ENCODE measurements around the gene LDLRAP1. TPM values are rescaled to one million over a fixed set of nuclear protein-coding genes. Genes with fewer than 3 reads are reported as not detected.

The LDLRAP1 gene
- polyA plus RNA-seq, 1 experiment = 12.4 TPM

DNA sequence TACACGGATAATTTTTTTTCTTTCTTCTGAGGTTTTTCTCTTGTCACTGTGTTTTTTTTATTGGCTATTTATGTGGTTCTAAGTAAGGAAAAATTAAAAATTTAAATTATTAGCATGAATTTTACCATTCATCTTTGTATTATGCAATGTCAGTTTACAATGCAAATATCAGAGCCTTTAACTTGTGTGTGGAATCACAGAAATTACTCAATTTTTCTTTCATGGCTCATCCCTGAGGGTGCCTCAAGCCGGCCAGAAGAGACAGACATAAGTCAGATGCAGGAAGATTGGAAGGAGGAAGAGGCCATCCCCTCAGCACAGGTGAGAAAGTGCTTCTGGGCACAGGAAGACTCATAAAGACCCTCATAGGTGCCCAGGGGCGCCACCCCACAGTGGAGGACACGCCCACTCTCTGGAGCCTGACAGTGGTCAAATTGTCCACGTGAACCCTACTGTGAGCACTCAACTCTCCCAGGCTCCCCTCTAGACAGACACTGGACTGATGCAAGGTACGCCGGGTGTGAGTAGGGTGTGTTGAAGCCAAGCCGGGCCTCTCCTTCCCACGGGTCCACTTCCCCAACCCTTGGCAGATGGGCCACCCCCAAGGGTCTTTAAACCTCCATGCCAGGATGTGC, 9.5 kb upstream of the LDLRAP1 start:
- no peak overlapping the region for H3K27ac ChIP-seq (ENCODE audit: low read depth, low read length)
- H3K9me3 ChIP-seq (ENCODE audit: control insufficient read depth, insufficient read depth, low read length) = peaks cover 8% of the 10 kb centered on the region; the same call in 1 of the 2 replicates
- ChIA-PET POLR2A (interaction anchor here (0.7 kb wide), 1 partner anchor 161 kb away, joined by 7 read pairs; no protein-coding TSS in a partner anchor), CTCF (no interaction called here)
- no peak for DNase-seq (ENCODE audit: low read depth, low spot score)
- TF ChIP-seq, protein P1, sequence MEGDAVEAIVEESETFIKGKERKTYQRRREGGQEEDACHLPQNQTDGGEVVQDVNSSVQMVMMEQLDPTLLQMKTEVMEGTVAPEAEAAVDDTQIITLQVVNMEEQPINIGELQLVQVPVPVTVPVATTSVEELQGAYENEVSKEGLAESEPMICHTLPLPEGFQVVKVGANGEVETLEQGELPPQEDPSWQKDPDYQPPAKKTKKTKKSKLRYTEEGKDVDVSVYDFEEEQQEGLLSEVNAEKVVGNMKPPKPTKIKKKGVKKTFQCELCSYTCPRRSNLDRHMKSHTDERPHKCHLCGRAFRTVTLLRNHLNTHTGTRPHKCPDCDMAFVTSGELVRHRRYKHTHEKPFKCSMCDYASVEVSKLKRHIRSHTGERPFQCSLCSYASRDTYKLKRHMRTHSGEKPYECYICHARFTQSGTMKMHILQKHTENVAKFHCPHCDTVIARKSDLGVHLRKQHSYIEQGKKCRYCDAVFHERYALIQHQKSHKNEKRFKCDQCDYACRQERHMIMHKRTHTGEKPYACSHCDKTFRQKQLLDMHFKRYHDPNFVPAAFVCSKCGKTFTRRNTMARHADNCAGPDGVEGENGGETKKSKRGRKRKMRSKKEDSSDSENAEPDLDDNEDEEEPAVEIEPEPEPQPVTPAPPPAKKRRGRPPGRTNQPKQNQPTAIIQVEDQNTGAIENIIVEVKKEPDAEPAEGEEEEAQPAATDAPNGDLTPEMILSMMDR (IDR thresholded peaks at IDR 0.05; ENCODE audit: low read depth, low read length) = no peak
- peaks cover 28% of the 10 kb centered on the region for H3K27me3 ChIP-seq (ENCODE audit: control insufficient read depth, insufficient read depth, low read length)
- no peak overlapping the region for H3K4me3 ChIP-seq (ENCODE audit: low read depth, low read length)

DNA sequence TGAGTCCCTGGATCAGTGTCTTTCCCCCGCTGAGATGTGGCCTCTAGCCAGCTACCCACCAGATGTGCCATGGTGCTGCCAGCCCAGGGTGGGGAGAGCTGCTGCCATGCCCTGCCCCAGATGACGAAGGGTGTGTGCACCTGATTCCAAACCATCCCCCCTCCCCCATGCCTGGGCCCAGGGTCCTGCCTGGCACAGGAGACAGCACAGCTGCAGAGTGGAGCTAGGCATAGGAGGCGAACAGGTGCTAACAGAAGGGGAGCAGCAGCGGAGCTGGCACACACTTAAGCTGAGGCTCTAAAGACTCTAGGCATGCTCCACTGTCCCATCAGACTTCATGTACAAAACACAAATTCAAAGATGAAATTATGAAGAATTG, 9.0 kb upstream of the LDLRAP1 start:
- H3K4me3 ChIP-seq (ENCODE audit: low read depth, low read length) = no peak overlapping the region
- H3K9me3 ChIP-seq (ENCODE audit: control insufficient read depth, insufficient read depth, low read length) = peaks cover 8% of the 10 kb centered on the region; the same call in 1 of the 2 replicates
- TF ChIP-seq, protein P1 (IDR thresholded peaks at IDR 0.05; ENCODE audit: low read depth, low read length) = no peak
- peaks cover 26% of the 10 kb centered on the region for H3K27me3 ChIP-seq (ENCODE audit: control insufficient read depth, insufficient read depth, low read length)
- POLR2A ChIA-PET = no interaction called here
- CTCF ChIA-PET = no interaction called here
- no peak for DNase-seq (ENCODE audit: low read depth, low spot score)
- no peak overlapping the region for H3K27ac ChIP-seq (ENCODE audit: low read depth, low read length)

DNA sequence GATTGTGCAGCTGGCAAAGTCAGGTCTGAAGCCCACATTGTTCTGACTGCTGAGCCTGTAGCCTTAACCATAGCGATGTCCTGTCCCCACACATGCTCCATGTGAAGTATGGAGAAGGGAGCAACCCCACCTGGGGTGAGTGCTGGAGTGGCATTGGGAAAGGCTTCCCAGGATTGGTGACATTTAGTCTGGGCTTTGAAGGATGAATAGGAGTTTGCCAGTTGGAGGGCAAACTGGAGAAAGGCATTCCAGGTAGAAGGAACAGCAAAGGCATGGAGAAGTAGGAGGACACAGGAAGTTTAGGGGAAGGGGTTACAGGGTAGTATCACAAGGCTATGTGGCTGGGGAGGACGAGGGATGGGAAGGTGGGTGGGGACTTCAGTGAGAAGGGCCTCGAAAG, 7.3 kb upstream of the LDLRAP1 start:
- H3K27me3 ChIP-seq (ENCODE audit: control insufficient read depth, insufficient read depth, low read length) = peaks cover 24% of the 10 kb centered on the region

DNA sequence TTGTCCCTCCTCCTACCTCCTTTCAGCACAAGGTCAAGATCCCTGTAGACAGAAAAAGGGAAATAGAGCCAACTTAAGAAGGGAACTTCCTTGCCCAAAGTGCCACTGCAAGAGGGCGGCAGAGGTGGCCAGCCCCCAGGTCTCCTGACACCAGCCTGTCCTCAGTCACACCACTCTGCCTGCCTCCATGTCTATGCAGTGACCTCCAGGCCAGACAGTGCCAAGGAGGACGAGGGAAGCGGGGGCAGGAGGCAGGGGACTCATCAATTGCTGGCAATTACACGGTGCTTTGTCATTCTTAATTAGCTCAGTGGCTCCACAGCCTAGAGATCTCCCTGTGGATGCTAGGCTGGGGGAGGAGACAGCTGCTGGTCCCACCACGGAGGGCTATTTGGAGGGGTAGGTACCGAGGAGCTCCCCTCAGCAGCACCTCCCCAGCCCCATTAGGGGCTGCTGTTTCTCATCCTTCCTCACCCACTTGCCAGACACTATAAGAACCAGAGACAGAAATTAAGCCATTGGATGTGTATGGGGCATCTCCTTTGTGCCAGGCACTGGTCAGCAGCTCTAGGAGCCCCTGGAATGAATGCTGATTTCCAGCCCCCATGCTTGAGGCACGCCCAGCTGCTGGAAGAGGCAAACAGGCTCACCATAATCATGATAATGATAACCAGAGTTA, 6.1 kb upstream of the LDLRAP1 start:
- Histone ChIP-seq H3K4me3 (ENCODE audit: low read depth, low read length) (no peak overlapping the region), H3K27me3 (ENCODE audit: control insufficient read depth, insufficient read depth, low read length) (peaks cover 20% of the 10 kb centered on the region), H3K27ac (ENCODE audit: low read depth, low read length) (no peak overlapping the region), H3K9me3 (ENCODE audit: control insufficient read depth, insufficient read depth, low read length) (no peaks in the 10 kb centered on the region)
- CTCF ChIA-PET = interaction anchor here (1.5 kb wide), 1 partner anchor 17 kb away, joined by 7 read pairs; no protein-coding TSS in a partner anchor
- DNase-seq (ENCODE audit: low read depth, low spot score) = no peak
- POLR2A ChIA-PET = interaction anchor here (0.6 kb wide), 1 partner anchor 295 kb away, joined by 3 read pairs; no protein-coding TSS in a partner anchor
- TF ChIP-seq, protein P1 (IDR thresholded peaks at IDR 0.05; ENCODE audit: low read depth, low read length) = no peak

More for the DNA sequence above, 7.3 kb upstream of the LDLRAP1 start:
- H3K4me3 ChIP-seq (ENCODE audit: low read depth, low read length) = no peak overlapping the region
- POLR2A ChIA-PET = no interaction called here
- no peaks in the 10 kb centered on the region for H3K9me3 ChIP-seq (ENCODE audit: control insufficient read depth, insufficient read depth, low read length)
- DNase-seq (ENCODE audit: low read depth, low spot score) = no peak
- no peak overlapping the region for H3K27ac ChIP-seq (ENCODE audit: low read depth, low read length)
- TF ChIP-seq, protein P1 (IDR thresholded peaks at IDR 0.05; ENCODE audit: low read depth, low read length) = no peak
- CTCF ChIA-PET = interaction anchor here (1.5 kb wide), 1 partner anchor 15 kb away, joined by 7 read pairs; no protein-coding TSS in a partner anchor

DNA sequence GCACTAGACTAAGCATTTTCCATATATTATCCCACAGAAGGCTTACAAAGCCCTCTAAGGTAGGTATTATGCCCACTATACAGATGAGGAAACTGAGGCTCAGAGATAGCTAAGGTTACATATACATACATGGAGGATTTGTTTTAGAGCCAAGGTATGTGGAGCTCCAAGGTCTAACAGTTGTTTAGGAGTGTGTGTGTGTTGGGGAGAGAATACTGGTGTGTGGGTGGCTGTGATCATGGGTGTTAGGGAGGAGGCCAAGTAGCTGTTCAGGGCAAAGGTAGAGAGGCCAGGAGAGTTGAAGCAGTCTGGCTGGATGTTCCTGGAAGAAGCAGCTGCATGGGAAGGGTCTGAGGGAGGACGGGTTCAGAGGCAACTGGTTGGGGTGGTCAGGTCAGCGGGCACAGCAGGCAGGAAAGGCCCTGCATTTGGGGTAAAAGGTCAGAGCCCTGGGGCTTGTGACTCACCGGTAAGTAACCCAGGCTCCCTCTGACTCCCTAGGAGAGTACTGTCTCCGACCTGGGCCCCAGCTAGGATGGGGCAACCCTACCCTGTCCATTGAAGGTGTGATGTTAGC, 5.1 kb upstream of the LDLRAP1 start:
- Histone ChIP-seq H3K9me3 (ENCODE audit: control insufficient read depth, insufficient read depth, low read length) (no peaks in the 10 kb centered on the region), H3K27ac (ENCODE audit: low read depth, low read length) (no peak overlapping the region), H3K27me3 (ENCODE audit: control insufficient read depth, insufficient read depth, low read length) (peaks cover 18% of the 10 kb centered on the region), H3K4me3 (ENCODE audit: low read depth, low read length) (no peak overlapping the region)
- ChIA-PET POLR2A (no interaction called here), CTCF (interaction anchor here (0.6 to 1.1 kb wide), 5 partner anchors 17 to 875 kb away, joined by 3 to 5 read pairs (median 4); no protein-coding TSS in a partner anchor)
- no peak for DNase-seq (ENCODE audit: low read depth, low spot score)
- TF ChIP-seq, protein P1 (IDR thresholded peaks at IDR 0.05; ENCODE audit: low read depth, low read length) = no peak

Measured in AG04450 (cell line).